ENCODE results near the gene MFRP. TPM values are rescaled to one million over a fixed set of nuclear protein-coding genes. Genes with fewer than 3 reads are reported as not detected.
A peak's percentile ranks its signal among the peaks of the same experiment; 100 is the strongest.

MFRP gene
- total and polyA plus RNA-seq, 9 of the 15 experiments (the other 6 are each of a cell fraction or from before 2014, with no cell fraction given), result not detected

DNA sequence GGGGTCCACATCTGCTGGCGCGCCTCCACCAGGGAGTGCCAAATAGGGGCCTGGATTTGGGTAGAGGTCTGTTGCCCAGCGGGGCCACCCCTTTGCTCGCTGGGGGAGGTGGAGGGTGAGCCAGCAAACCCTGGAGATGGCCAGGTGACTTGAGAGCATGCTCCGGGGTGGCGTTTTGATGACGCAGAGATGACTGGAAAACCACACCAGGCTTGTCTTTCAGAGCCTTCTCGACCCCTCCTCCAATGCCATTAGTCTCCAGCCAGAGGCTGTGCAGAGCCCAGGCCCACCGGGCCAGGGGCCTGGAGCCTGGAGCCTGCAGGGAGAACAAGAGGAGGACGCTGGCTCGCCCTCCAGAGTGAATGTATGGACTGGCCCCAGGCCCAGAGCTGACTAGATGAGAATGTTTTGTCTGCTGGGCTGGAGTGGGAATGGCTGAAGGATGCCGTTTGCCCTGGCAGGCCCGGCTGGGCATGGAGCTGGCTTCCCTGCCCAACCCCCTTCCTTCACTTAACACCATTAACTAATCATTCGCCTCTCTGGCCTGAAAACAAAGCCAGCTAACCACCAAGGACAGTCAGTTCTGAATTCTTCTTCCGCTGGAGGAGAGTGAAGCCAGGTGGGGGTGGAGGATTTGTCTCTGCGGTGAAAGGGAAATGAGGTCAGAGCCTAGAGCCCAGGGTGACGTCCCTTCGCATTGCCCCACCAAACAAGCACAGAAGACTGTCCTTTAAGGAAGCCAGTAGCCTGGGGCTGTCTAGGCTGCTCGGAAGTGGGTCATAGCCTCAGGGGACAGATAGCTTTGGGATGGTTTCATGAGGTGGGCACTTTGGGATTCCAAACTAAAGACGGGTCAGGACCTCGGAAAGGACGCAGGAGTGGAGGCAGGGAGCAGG lies 28.0 kb downstream of the MFRP start (continued):
- TF ChIP-seq ILF3 (IDR thresholded peaks at IDR 0.05; ENCODE audit: borderline replicate concordance) (no peak), IFI16 (CRISPR knock-in tag; IDR thresholded peaks at IDR 0.05) (no peak), ZNF282 (CRISPR knock-in tag; IDR thresholded peaks at IDR 0.05) (no peak), DMBX1 (CRISPR knock-in tag; IDR thresholded peaks at IDR 0.05; ENCODE audit: borderline replicate concordance) (peak; percentile 68), NCOA1 (IDR thresholded peaks at IDR 0.05; ENCODE audit: low read depth) (peak; percentile 70), MTA1 (IDR thresholded peaks at IDR 0.05; ENCODE audit: borderline replicate concordance) (peak; percentile 64), GTF2A2 (tag; IDR thresholded peaks at IDR 0.05) (no peak), SMARCE1 (IDR thresholded peaks at IDR 0.05) (no peak), RBM14 (IDR thresholded peaks at IDR 0.05; ENCODE audit: borderline replicate concordance, insufficient read depth, low read depth, low read length) (no peak), TCF3 (CRISPR knock-in tag; IDR thresholded peaks at IDR 0.05) (no peak), SUPT5H (IDR thresholded peaks at IDR 0.05) (peak; percentile 90), ZNF311 (CRISPR knock-in tag; IDR thresholded peaks at IDR 0.05) (peak; percentile 49; the same call in 1 of the 2 replicates), ZBTB17 (CRISPR knock-in tag; IDR thresholded peaks at IDR 0.05) (0 out of 2 replicates have a peak, but pooled peaks have one; percentile 55)
- TF ChIP-seq, protein P1, sequence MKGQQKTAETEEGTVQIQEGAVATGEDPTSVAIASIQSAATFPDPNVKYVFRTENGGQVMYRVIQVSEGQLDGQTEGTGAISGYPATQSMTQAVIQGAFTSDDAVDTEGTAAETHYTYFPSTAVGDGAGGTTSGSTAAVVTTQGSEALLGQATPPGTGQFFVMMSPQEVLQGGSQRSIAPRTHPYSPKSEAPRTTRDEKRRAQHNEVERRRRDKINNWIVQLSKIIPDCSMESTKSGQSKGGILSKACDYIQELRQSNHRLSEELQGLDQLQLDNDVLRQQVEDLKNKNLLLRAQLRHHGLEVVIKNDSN (CRISPR knock-in tag; IDR thresholded peaks at IDR 0.05), result no peak
- TF ChIP-seq, protein P2, sequence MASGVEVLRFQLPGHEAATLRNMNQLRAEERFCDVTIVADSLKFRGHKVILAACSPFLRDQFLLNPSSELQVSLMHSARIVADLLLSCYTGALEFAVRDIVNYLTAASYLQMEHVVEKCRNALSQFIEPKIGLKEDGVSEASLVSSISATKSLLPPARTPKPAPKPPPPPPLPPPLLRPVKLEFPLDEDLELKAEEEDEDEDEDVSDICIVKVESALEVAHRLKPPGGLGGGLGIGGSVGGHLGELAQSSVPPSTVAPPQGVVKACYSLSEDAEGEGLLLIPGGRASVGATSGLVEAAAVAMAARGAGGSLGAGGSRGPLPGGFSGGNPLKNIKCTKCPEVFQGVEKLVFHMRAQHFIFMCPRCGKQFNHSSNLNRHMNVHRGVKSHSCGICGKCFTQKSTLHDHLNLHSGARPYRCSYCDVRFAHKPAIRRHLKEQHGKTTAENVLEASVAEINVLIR (CRISPR knock-in tag; IDR thresholded peaks at IDR 0.05), result peak; percentile 48; the same call in 1 of the 2 replicates
- TF ChIP-seq, protein P3, sequence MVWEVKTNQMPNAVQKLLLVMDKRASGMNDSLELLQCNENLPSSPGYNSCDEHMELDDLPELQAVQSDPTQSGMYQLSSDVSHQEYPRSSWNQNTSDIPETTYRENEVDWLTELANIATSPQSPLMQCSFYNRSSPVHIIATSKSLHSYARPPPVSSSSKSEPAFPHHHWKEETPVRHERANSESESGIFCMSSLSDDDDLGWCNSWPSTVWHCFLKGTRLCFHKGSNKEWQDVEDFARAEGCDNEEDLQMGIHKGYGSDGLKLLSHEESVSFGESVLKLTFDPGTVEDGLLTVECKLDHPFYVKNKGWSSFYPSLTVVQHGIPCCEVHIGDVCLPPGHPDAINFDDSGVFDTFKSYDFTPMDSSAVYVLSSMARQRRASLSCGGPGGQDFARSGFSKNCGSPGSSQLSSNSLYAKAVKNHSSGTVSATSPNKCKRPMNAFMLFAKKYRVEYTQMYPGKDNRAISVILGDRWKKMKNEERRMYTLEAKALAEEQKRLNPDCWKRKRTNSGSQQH (CRISPR knock-in tag; IDR thresholded peaks at IDR 0.05), result no peak
- TF ChIP-seq, protein P4, sequence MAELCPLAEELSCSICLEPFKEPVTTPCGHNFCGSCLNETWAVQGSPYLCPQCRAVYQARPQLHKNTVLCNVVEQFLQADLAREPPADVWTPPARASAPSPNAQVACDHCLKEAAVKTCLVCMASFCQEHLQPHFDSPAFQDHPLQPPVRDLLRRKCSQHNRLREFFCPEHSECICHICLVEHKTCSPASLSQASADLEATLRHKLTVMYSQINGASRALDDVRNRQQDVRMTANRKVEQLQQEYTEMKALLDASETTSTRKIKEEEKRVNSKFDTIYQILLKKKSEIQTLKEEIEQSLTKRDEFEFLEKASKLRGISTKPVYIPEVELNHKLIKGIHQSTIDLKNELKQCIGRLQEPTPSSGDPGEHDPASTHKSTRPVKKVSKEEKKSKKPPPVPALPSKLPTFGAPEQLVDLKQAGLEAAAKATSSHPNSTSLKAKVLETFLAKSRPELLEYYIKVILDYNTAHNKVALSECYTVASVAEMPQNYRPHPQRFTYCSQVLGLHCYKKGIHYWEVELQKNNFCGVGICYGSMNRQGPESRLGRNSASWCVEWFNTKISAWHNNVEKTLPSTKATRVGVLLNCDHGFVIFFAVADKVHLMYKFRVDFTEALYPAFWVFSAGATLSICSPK (IDR thresholded peaks at IDR 0.05; ENCODE audit: borderline replicate concordance), result peak; percentile 16; the same call in 1 of the 2 replicates
- TF ChIP-seq, protein P5, sequence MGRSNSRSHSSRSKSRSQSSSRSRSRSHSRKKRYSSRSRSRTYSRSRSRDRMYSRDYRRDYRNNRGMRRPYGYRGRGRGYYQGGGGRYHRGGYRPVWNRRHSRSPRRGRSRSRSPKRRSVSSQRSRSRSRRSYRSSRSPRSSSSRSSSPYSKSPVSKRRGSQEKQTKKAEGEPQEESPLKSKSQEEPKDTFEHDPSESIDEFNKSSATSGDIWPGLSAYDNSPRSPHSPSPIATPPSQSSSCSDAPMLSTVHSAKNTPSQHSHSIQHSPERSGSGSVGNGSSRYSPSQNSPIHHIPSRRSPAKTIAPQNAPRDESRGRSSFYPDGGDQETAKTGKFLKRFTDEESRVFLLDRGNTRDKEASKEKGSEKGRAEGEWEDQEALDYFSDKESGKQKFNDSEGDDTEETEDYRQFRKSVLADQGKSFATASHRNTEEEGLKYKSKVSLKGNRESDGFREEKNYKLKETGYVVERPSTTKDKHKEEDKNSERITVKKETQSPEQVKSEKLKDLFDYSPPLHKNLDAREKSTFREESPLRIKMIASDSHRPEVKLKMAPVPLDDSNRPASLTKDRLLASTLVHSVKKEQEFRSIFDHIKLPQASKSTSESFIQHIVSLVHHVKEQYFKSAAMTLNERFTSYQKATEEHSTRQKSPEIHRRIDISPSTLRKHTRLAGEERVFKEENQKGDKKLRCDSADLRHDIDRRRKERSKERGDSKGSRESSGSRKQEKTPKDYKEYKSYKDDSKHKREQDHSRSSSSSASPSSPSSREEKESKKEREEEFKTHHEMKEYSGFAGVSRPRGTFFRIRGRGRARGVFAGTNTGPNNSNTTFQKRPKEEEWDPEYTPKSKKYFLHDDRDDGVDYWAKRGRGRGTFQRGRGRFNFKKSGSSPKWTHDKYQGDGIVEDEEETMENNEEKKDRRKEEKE (IDR thresholded peaks at IDR 0.05; ENCODE audit: borderline replicate concordance in 1 of 2, control insufficient read depth in 1 of 2, low read depth in 2 of 2, low read length in 1 of 2), result no peak

Data from K562 (cell line).